Stimulated activated CD4-positive, alpha-beta T cell treated with anti-CD3 and anti-CD28 coated beads, Interleukin-2, amount 100 ng/mL, for 48 hours (primary cell): ENCODE data around the gene SLC12A6.

Source experiments
- DNase-seq, 2 donors: peaks; one replicate each; pipeline ENCODE4 v3.0.0-alpha.2; 2020

The SLC12A6 gene

DNA sequence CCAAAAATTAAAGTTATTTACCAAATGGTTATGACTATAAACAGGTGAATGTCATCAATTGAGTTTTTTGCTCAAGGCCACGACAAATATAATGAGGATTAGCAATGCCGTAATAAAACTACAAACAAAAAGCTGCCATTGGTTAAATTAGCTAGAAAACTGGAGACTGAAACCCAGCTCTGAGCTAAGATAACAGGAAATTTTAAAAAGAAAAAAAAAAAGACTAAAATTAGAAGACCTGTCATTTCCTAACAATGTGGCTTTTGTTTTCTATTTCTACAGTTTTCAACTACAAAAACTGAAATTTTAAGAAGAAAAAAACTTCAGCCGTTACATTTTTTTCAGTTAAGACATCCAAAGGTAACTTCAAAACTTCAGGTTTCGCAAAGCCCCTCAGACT lies 9.7 kb downstream of the SLC12A6 start:
- DNase-seq: no peak

GRCh38 chr15:34325368-34325767 lies 12.2 kb downstream of the SLC12A6 start:
- no peak for DNase-seq

DNA sequence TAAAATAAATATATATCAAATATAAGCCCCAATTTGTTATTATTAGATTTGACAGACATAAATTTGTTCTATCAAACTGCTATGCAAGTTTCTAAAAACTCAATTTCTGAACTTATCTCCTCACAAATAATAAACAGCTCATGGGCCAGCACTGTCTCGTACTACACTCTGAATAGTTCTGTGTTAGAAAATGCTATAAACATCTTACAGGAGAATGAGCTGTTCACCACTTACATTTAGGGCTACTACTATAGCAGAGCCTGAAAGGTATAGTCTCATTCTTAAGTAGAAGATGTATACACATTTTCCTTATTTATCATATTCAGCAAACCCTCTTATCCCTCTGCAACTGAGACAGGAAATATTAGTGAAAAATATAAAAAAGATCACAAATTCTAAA lies 12.6 kb downstream of the SLC12A6 start:
- no peak for DNase-seq

GRCh38 chr15:34323217-34323616 lies 14.4 kb downstream of the SLC12A6 start:
- DNase-seq: no peak

DNA sequence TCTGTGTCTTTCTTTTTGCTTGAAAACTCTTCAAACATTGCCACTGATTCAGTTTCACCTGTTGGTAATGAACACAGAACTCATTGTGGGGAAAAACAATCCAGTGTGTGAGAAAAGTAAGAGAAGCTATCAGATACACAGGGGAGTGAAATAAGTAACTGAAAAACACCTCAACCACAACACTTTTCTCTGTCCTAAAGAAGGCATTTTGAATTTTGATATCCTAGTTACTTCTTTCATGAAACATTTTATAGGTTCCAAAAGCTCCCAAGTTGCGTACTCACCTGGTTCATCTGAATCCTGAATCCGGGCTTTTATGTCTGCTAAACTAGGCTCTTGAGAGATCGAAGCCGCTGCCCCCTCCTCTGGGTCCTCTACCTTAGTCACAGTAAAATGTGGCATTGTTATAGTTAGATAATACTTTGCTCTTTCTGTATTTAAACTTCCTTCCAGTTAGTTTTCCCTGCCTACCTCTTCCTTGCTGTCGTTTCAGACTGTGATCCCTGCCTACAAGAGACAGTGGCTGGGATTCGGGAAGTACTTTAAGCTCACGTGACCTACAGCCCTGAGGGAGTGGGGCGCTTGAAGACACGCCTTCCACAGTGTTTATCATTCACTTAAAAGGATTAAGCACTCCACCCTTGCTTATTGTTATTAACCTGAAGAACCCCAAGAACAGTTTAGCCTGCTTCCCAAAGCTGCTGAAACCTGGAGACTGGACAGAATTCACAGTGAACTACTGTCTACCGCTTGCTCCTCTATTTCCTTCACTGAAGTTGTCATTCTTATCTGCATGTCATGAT lies 19.1 kb downstream of the SLC12A6 start:
- DNase-seq: no peak

- DNase-seq: no peak
Measured at GRCh38 chr15:34314491-34315490, 22.8 kb downstream of the SLC12A6 start.

- DNase-seq: no peak
Measured at GRCh38 chr15:34311563-34311962, 26.0 kb downstream of the SLC12A6 start.

DNA sequence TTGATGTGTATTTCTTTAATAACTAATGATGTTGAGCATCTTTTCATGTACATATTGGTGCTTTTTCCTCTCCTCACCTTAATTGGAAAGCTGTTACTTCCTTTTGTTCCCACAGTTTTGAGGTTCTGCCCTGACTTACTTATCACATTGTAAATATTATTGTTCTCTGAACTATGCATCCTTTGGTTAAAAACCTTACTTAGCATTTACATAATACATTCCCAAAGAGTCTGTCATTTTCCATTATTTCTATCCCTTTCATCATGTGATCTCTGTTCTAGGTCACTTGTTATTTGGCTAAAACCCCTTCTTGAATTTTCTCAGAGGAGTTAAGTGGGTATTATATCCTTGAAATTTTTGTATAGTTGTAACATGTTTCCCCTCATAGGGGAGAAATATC lies 33.0 kb downstream of the SLC12A6 start:
- DNase-seq: no peak

- no peak for DNase-seq
Measured at GRCh38 chr15:34301058-34301457, 36.5 kb downstream of the SLC12A6 start.

DNA sequence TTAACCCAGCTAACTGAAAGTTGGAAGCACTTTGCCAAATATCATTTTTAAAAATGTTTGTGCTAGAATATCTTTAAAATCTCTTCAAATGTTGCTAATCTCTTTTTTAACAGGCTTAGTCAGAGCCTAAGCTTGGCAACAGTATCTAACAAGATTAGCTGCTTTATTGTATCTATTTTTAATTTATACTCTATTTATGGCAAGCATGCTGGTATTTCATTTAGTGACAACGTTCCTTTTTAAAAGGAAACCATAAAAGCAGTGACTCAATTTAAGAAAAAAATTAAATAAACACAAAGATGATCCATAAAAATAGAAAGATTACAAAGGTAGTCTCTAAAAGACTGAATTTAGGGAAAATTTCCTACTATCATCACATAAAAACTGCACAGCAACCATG lies 40.5 kb downstream of the SLC12A6 start:
- no peak for DNase-seq

DNA sequence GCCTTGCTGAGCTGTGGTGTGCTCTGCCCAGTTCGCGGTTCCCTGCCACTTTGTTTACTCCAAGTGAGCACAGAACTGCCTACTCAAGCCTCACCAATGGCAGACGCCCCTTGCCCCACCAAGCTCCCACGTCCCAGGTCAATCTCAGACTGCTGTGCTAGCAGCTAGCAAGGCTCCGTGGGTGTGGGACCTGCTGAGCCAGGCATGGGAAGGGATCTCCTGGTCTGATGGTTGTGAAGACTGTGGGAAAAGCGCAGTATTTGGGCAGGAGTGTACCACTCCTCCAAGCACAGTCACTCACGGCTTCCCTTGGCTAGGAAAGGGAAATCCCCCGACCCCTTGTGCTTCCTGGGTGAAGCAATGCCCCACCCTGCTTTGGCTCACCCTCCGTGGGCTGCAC lies 45.0 kb downstream of the SLC12A6 start:
- DNase-seq: no peak

GRCh38 chr15:34284937-34285336 lies 52.6 kb downstream of the SLC12A6 start:
- DNase-seq: no peak

DNA sequence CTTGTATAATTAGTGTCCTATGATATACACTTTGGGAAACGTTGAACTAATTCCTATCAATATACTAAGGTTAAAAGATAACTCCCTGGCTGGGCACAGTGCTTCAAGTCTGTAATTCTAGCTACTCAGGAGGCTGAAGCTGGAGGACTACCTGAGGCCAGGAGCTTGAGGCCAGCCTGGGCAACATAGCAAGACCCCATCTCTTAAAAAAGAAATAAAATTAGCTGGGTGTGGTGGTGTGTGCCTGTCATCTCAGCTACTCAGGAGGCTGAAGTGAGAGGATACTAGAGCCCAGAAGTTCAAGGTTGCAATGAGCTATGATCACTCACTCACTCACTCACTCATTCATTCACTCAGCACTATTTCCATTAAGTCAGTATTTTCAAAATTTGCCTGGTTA lies 55.2 kb downstream of the SLC12A6 start:
- no peak for DNase-seq

- DNase-seq: no peak
Measured at GRCh38 chr15:34280193-34280592, 57.4 kb downstream of the SLC12A6 start.

GRCh38 chr15:34279368-34279767 lies 58.2 kb downstream of the SLC12A6 start:
- DNase-seq: no peak

DNA sequence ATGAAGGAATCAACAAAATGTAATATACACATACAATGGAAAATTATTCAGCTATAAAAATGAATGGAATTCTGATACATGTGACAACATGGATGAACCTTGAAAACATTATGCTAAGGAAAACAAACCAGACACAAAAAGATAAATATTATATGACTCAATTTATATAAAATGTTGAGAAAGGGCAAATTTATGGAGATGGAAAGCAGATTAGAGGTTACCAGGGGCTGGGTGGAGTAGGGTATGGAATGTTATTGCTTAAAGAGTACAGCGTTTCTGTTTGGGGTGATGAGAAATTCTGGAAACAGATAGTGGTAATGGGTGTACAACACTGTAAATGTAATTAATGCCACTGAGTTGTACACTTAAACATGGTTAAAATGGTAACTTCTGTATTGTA lies 61.9 kb downstream of the SLC12A6 start:
- DNase-seq: no peak

GRCh38 chr15:34275154-34275553 lies 62.4 kb downstream of the SLC12A6 start:
- no peak for DNase-seq

DNA sequence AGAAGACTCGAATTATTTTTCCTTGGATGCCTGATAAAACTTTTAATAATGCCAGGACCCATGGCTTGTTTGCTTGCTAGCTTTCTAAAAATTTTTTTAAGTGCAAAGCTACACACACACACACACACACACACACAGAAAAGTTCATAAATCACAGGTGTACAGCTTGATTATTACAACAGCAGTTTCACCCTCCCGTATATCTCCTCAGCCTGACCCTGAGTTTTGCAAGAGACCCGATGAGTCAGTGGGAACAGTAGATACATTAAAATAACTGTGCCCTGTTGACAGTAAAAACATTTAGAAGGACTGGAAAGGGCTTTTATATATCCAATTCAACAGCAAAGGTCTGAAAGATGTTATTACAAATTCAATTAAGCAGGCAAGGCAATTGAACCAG lies 66.1 kb downstream of the SLC12A6 start:
- DNase-seq: no peak

- DNase-seq: no peak
Measured at GRCh38 chr15:34266751-34267150, 70.8 kb downstream of the SLC12A6 start.

- DNase-seq: no peak
Measured at GRCh38 chr15:34264076-34264475, 73.5 kb downstream of the SLC12A6 start.

GRCh38 chr15:34262362-34262761 lies 75.2 kb downstream of the SLC12A6 start:
- no peak for DNase-seq

- no peak for DNase-seq
Measured at GRCh38 chr15:34259566-34259965, 78.0 kb downstream of the SLC12A6 start.

DNA sequence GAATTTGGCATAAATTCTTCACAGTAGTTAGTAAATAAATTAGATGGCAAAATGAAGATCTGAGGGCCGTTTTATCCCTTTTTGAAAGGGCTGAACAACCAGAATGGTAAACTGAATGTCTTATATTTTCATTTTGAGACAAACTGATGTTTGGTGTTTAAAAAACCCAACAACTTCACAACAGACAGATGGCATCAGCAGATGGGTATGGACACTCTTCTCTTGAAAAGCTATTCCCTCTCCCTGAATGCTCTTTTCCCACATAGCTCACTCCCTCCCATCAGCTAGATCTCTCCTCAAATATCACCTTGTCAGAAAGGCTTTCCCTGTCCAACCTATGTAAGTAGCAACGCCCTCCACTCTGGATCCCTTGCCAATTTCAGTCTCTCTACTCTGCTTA lies 79.4 kb downstream of the SLC12A6 start:
- no peak for DNase-seq

DNA sequence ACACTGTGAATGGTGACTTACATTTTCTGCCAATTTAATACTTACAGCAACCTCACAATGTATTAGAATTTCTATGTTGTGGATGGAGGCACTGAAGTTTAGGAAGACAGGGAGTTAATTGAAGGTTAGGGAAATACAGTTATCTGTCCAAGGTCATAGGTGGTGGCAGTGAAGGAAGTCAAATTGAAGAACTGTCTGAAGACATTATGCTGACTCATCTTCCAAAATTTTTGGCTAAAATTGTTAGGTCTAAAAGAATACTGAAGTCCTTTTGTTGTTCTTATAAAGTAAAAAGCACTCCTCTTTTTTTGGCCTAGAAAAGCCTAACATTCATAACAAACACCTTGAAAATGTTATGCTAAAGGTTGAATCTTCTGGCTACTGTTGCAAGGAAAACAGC lies 85.0 kb downstream of the SLC12A6 start:
- no peak for DNase-seq
